HK-2 (cell line): ENCODE results near the gene NFIX.

Source experiments
- DNase-seq: peaks from one replicate; pipeline ENCODE4 v3.0.0-alpha.2; 2018; ENCODE audit not compliant: unreplicated experiment

Gene NFIX

GRCh38 chr19:12987781-12988180 is 7.5 kb upstream of the NFIX start:
- DNase-seq: no peak

GRCh38 chr19:12990431-12990830 is 4.8 kb upstream of the NFIX start:
- DNase-seq: no peak

- no peak for DNase-seq
These were observed 4.4 kb upstream of the NFIX start for GRCh38 chr19:12990853-12991252.

GRCh38 chr19:12991296-12991695 is 4.0 kb upstream of the NFIX start:
- no peak for DNase-seq

GRCh38 chr19:12992729-12993128 is 2.5 kb upstream of the NFIX start:
- no peak for DNase-seq

GRCh38 chr19:12993562-12993961 is 1.7 kb upstream of the NFIX start:
- DNase-seq: no peak

- DNase-seq: no peak
These were observed 526 bp downstream of the NFIX start for GRCh38 chr19:12995596-12996405.

GRCh38 chr19:12996406-12997094 is 1.3 kb downstream of the NFIX start:
- DNase-seq: no peak

GRCh38 chr19:12997179-12997966 is 2.1 kb downstream of the NFIX start:
- no peak for DNase-seq

GRCh38 chr19:12997967-12998940 is 3.0 kb downstream of the NFIX start:
- DNase-seq: no peak

GRCh38 chr19:13001166-13001501 is 5.9 kb downstream of the NFIX start:
- DNase-seq: no peak

- DNase-seq: no peak
These were observed 6.4 kb downstream of the NFIX start for GRCh38 chr19:13001502-13002165.

GRCh38 chr19:13002166-13002898 is 7.1 kb downstream of the NFIX start:
- no peak for DNase-seq

GRCh38 chr19:13003081-13003480 is 7.8 kb downstream of the NFIX start:
- DNase-seq: no peak

GRCh38 chr19:13004273-13004672 is 9.0 kb downstream of the NFIX start:
- no peak for DNase-seq

- DNase-seq: no peak
These were observed 10.0 kb downstream of the NFIX start for GRCh38 chr19:13005253-13005652.

GRCh38 chr19:13005861-13006370 is 10.6 kb downstream of the NFIX start:
- DNase-seq: no peak

- no peak for DNase-seq
These were observed 11.4 kb downstream of the NFIX start for GRCh38 chr19:13006431-13007281.
